GM10266 (cell line): ENCODE data around the gene UGCG.

Experiments used
- DNase-seq: peaks from one replicate; pipeline ENCODE4 v3.0.0; 2012; ENCODE audit errors: extremely low spot score
- TF ChIP-seq, protein P1 (sequence below): IDR thresholded peaks from 2 replicates; pipeline ENCODE4 v1.5.1; 2012; ENCODE audit warnings: mild to moderate bottlenecking, low read depth; ENCODE audit not compliant: control insufficient read depth, insufficient read depth; ENCODE audit errors: missing control alignments

The UGCG gene

DNA sequence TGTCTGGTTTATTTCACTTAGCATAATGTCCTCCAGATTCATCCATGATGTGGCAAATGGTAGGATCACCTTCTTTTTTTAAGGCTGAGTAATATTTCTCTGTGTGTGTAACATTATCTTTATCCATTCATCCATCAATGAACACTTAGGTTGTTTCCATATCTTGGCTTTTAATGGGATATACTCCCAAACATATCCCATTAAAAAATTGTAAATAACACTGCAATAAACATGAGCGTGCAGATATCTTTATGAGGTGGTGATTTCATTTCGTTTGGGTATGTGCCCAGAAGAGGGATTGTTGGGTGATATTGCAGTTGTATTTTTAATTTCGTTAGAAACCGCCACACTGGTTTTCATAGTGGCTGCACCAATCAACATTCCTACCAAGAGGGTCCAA lies 36.2 kb upstream of the UGCG start:
- TF ChIP-seq, protein P1, sequence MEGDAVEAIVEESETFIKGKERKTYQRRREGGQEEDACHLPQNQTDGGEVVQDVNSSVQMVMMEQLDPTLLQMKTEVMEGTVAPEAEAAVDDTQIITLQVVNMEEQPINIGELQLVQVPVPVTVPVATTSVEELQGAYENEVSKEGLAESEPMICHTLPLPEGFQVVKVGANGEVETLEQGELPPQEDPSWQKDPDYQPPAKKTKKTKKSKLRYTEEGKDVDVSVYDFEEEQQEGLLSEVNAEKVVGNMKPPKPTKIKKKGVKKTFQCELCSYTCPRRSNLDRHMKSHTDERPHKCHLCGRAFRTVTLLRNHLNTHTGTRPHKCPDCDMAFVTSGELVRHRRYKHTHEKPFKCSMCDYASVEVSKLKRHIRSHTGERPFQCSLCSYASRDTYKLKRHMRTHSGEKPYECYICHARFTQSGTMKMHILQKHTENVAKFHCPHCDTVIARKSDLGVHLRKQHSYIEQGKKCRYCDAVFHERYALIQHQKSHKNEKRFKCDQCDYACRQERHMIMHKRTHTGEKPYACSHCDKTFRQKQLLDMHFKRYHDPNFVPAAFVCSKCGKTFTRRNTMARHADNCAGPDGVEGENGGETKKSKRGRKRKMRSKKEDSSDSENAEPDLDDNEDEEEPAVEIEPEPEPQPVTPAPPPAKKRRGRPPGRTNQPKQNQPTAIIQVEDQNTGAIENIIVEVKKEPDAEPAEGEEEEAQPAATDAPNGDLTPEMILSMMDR = no peak
- DNase-seq = no peak

DNA sequence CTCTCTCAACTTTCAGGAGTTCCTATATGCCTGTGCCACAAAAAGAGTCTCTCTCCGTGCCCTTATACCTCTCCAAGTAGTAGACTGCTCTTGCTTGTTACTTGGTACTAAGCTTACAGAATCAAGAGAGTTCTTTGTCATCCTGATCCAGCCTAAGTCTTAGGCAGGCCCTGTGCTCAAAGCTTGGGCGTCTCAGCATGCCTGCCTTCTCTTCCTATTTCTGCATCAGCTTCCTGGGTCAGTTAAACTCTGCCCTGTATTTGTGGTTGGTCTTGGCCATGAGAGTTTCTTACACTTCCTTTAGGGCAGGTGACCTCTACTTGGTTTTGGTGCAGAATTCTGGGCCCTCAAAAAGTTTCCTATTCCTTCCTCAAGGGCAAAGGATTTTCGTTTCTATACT lies 33.0 kb upstream of the UGCG start:
- no peak for DNase-seq
- TF ChIP-seq, protein P1 = no peak

DNA sequence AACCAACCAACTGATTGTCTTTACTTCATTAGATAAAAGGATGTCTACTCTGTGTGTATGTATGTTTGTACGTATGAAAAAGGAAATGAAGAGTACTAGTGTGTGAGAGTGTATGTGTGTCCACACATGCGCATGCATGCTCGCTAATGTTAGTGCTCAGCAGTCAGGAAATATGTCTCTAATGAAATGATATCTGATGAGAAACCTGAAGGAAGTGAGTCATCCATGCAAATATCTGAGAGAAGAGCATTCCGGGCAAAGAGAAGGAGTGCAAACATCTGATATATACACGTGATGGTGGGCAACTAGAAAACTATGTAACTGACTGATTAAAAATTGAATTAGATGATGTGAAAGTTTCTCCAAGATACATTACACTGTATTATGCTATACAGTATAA lies 29.6 kb upstream of the UGCG start:
- TF ChIP-seq, protein P1 = no peak
- DNase-seq = no peak

DNA sequence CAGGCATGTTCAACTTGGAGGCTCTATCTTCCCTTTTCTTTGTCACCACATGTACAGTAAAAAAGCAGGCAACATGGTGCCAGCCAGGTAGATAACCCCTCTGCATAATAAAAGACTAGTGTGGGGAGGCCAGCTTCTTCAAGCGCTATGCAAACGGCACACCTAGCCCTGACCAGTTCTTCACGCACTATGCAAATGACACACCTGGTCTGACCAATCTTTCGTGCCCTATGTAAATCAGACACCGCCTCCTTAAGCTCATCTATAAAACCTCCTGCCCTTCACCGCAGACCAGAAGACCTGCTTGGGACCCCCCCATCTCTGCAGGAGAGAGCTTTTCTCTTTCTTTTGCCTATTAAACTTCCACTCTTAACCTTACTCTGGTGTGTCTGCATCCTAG lies 28.1 kb upstream of the UGCG start:
- TF ChIP-seq, protein P1 = no peak
- DNase-seq = no peak

DNA sequence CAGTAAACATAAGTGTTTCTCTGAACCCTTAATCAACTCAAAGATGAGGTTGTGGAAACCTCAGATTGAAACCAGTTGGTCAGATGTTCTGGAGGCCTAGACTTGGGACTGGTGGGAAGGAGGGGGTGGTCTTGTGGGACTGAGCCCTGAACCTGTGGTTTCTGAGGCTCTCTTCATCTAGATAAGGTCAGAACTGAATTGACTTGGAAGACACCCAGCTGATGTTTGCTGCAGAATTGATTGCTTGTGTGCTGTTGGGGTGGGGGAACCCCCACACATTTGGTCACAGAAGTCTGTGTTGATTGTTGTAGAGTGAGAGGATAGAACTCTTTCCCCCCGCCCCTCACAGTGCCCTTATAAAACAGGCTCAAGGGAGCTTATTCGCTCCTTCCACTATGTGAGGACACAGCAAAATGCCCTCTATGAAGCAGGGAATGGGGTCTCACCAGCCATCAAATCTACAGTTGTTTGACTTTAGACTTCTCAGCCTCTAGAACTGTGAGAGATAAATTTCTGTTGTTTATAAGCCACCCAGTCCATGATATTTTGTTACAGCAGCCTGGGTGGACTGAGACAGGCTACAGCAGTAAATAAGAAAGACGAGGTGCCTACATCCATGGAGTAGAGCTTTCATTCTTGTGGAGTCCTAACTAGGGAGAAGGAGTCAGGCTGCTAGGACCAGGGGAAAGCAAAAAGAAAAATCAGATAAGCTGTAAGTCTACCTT lies 25.7 kb upstream of the UGCG start:
- TF ChIP-seq, protein P1 = no peak
- peak; percentile 32 for DNase-seq

DNA sequence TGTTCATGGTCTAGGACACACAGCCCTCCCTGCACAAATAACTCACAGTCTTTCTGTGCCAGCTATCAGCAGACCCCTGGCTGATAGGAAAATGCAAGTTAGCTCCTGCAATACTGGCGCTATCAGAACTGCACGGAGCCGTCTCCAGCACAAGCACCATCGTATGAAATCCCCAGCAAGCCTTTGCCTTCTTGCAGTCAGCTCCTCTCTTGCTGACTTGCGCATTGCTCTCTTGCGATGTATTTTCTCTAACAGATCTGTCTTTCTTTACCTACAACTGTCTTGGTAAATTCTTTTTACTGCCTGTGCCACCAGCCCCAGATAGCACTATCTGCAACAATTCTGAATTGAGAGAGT lies 25.1 kb upstream of the UGCG start:
- TF ChIP-seq, protein P1 = no peak
- no peak for DNase-seq

DNA sequence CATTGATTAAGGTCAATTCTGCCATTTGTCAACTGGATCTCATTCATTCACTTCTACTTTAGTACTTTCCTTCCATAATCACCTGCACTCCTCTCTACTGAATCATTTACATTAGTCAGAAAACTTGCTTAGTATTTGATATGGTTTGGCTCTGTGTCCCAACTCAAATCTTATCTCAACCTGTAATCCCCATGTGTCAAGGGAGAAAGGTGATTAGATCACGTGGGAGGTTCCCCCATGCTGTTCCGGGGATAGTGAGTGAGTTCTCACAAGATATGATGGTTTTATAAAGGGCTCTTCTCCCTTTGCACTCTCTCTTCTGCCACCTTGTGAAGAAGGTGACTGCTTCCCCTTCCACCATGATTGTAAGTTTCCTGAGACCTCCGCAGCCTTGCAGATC lies 23.7 kb upstream of the UGCG start:
- DNase-seq = no peak
- TF ChIP-seq, protein P1 = no peak
